GM19395 (cell line): ENCODE data around the gene HDGFL2.

ENCODE experiments used
- ATAC-seq: cut with Tn5 transposase; IDR thresholded peaks from one replicate; pipeline ENCODE4 v1.9.1; 2021; ENCODE audit warnings: mild to moderate bottlenecking, moderate library complexity; ENCODE audit not compliant: unreplicated experiment

Gene HDGFL2

GRCh38 chr19:4472174-4472974 lies at the start of gene HDGFL2:
Gene HDGFL2, plus strand, starts transcription at chr19:4472297. Its CDS starts 54 bp downstream, at chr19:4472351.
- no peak for ATAC-seq

- no peak for ATAC-seq
Observed at GRCh38 chr19:4423416-4424126, 48.5 kb upstream of the HDGFL2 start.

- no peak for ATAC-seq
Observed at GRCh38 chr19:4425537-4425936, 46.6 kb upstream of the HDGFL2 start.

GRCh38 chr19:4428326-4428975 lies 43.6 kb upstream of the HDGFL2 start:
- ATAC-seq: no peak

- no peak for ATAC-seq
Observed at GRCh38 chr19:4429256-4429655, 42.8 kb upstream of the HDGFL2 start.

GRCh38 chr19:4429771-4430171 lies 42.3 kb upstream of the HDGFL2 start:
- ATAC-seq: no peak

DNA sequence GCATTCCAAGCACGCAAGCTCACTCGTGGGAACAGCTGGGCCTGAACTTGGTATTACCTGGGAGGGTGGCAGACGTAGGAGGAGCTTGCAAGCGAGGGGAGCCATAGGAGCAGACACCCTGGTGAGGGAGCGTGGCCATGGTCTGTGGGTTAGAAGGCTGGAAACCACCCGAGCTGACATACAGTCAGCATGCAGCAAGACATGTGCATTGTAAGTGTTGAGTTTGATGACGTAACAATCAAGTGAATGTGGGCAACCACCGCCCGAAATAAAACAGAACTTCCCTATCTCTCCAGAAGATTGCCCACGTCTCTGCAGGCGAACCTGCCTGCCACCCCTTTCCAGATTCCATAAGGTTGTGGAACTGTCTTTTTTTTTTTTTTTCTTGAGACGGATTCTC lies 41.3 kb upstream of the HDGFL2 start:
- no peak for ATAC-seq

DNA sequence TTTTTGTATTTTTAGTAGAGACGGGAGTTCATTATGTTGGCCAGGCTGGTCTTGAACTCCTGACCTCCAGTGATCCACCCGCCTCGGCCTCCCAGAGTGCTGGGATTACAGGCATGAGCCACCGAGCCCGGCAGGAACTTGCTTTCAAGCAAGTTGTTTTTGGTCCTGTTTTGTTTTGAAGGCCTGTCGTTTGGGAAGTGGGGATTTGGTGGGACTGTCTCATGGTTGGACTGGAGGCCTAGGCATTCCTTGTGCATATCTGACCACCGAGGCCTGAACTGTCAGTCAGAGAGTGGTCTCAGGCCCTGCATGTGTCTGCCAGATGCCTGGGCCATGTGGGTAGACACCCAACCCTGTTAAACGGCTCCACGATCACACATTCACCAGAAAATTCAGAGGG lies 40.8 kb upstream of the HDGFL2 start:
- no peak for ATAC-seq

DNA sequence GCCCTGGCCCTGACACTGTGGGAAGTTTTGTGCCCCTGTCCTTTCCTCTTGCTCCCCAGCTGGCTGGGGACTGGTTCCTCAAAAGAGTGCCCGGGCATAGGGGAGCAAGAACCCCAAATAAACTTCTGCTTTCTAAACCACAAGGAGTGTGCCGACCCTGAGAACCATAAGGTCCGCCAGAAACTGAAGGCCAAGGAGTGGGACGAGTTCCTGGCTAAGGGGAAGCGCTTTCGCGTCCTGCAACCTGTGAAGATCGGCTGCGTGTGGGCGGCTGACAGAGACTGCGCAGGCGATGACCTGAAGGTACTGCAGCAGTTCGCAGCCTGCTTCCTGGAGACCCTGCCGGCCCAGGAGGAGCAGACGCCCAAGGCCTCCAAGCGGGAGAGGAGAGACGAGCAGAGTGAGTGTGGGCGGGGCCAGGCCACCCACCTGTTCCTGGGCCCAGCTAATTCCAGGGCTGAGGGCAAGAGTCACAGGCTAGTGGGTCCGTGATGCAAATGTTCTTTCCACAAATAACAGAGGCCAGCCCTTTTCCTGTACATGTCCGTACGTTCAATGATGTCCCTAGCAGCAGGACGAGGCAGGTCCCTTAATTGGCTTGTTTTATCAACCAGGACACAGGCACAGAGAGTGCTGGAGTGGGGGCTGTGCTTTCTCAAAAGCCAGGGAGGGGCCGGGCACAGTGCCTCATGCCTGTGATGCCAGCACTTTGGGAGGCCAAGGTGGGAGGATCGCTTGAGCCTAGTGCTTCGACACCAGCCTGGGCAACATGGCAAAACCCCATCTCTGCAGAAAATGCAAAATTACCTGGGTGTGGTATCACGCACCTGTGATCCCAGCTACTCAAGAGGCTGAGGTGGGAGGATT lies 40.1 kb upstream of the HDGFL2 start:
- no peak for ATAC-seq

GRCh38 chr19:4432918-4433506 lies 39.1 kb upstream of the HDGFL2 start:
- no peak for ATAC-seq

GRCh38 chr19:4434391-4434790 lies 37.7 kb upstream of the HDGFL2 start:
- ATAC-seq: no peak

- ATAC-seq: no peak
Observed at GRCh38 chr19:4436231-4436630, 35.9 kb upstream of the HDGFL2 start.

DNA sequence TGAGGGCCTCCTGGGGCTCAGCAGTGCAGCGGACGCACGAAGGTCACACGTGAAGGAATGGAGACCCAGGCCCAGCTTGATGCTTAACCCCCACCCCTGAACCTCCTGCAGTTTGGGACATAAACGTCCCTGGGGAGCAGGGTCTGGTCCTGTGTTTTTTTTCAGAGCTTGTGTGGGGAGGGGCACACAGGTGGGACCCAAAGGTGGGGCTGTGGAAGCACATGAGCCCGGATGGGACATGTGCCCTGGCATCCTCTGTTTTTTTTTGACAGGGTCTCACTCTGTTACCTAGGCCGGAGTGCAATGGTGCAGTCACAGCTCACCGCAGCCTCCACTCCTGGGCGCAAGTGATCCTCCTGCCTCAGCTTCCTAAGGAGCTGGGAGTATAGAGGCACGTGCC lies 35.0 kb upstream of the HDGFL2 start:
- no peak for ATAC-seq

DNA sequence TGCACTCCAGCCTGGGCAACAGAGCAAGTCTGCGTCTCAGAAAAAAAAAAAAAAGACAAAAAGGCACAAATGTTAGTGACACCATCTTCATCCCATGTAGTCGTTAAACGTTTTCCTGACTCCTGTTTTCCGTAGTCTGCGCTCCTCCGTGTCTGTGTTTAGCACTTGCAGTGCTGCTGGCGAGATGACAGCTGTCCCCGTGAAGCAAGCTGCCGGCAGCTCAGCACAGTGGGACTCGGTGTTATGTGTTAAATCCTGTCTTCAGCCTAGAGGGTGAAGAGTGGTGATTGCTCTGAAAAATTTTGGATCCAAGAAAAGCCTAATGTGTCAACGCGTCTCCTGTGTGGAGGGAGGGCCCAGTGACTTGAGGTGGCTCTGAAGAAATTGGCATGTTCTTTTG lies 32.9 kb upstream of the HDGFL2 start:
- ATAC-seq: no peak

- ATAC-seq: no peak
Observed at GRCh38 chr19:4441994-4442818, 29.9 kb upstream of the HDGFL2 start.

- ATAC-seq: no peak
Observed at GRCh38 chr19:4442819-4443146, 29.3 kb upstream of the HDGFL2 start.

GRCh38 chr19:4443188-4443587 lies 28.9 kb upstream of the HDGFL2 start:
- ATAC-seq: no peak

- no peak for ATAC-seq
Observed at GRCh38 chr19:4443966-4444764, 27.9 kb upstream of the HDGFL2 start.
